GM19452 (cell line): ENCODE data around the gene SHF.

Source experiments
- ATAC-seq: cut with Tn5 transposase; IDR thresholded peaks from one replicate; pipeline ENCODE4 v1.9.1; 2021; ENCODE audit not compliant: unreplicated experiment

Gene SHF

GRCh38 chr15:45169608-45170480, 17.9 kb downstream of the SHF start:
- ATAC-seq: no peak

GRCh38 chr15:45168751-45169551, 18.8 kb downstream of the SHF start:
- ATAC-seq: no peak

GRCh38 chr15:45168286-45168685, 19.5 kb downstream of the SHF start:
- ATAC-seq: no peak

GRCh38 chr15:45167631-45168205, 20.0 kb downstream of the SHF start:
- no peak for ATAC-seq

- peak; percentile 92 for ATAC-seq
These were observed 20.7 kb downstream of the SHF start for GRCh38 chr15:45166834-45167630.

GRCh38 chr15:45165536-45165935, 22.2 kb downstream of the SHF start:
- no peak for ATAC-seq

- ATAC-seq: no peak
These were observed 22.9 kb downstream of the SHF start for GRCh38 chr15:45164914-45165313.

GRCh38 chr15:45163508-45163856, 24.3 kb downstream of the SHF start:
- no peak for ATAC-seq

- no peak for ATAC-seq
These were observed 24.8 kb downstream of the SHF start for GRCh38 chr15:45162771-45163507.

- no peak for ATAC-seq
These were observed 26.1 kb downstream of the SHF start for GRCh38 chr15:45161666-45162065.

GRCh38 chr15:45157974-45158373, 29.8 kb downstream of the SHF start:
- no peak for ATAC-seq

GRCh38 chr15:45156744-45157455, 30.9 kb downstream of the SHF start:
- no peak for ATAC-seq

- no peak for ATAC-seq
These were observed 32.0 kb downstream of the SHF start for GRCh38 chr15:45155739-45156138.

- no peak for ATAC-seq
These were observed 35.6 kb downstream of the SHF start for GRCh38 chr15:45151998-45152828.

- ATAC-seq: no peak
These were observed 36.8 kb downstream of the SHF start for GRCh38 chr15:45150997-45151396.

- ATAC-seq: no peak
These were observed 37.3 kb downstream of the SHF start for GRCh38 chr15:45150481-45150880.

- no peak for ATAC-seq
These were observed 38.7 kb downstream of the SHF start for GRCh38 chr15:45149060-45149459.

GRCh38 chr15:45148076-45149059, 39.4 kb downstream of the SHF start:
- no peak for ATAC-seq
